Panc1 (cell line): Measurements from ENCODE around the gene LYRM4. TPM values are rescaled to one million over a fixed set of nuclear protein-coding genes. Genes with fewer than 3 reads are reported as not detected.

ENCODE experiments used
- ATAC-seq: fragments of 200-7000 bp; cut with Tn5 transposase; 2 replicates; pipeline ENCODE4 v1.9.1; 2020; ENCODE audit warnings: mild to moderate bottlenecking, moderate library complexity
- BruUV-seq: library from RNA; stranded (reverse); fragments of 400-500 nt; replicated peaks from 2 replicates; lab custom pipeline; 2021; lab: Mats Ljungman, UMichigan
- CTCF ChIA-PET: fragments of 300-600 bp; sonication (Branson Sonifier 250); formaldehyde crosslinking; loops from one replicate; lab custom pipeline; 2022; ENCODE audit warnings: antibody characterized with exemption; lab: Charles Lee
- POLR2A ChIA-PET: fragments of 300-600 bp; sonication (Branson Sonifier 250); formaldehyde crosslinking; loops from one replicate; lab custom pipeline; 2022; ENCODE audit warnings: antibody characterized with exemption; lab: Charles Lee
- DNase-seq: peaks from one replicate; pipeline ENCODE4 v3.0.0-alpha.2; 2010; ENCODE audit warnings: low read depth, low spot score
- H3K27ac ChIP-seq: 2 replicates; pipeline ENCODE4 v1.5.1; 2011; ENCODE audit warnings: mild to moderate bottlenecking, low read length, inconsistent platforms
- H3K27me3 ChIP-seq: fragments of 200-500 bp; sonication (Bioruptor generic); 2 replicates; pipeline ENCODE4 v1.6.0; 2014; ENCODE audit warnings: low read length, inconsistent platforms; ENCODE audit not compliant: control insufficient read depth, insufficient read depth
- H3K36me3 ChIP-seq: fragments of 200-500 bp; sonication (Bioruptor generic); 2 replicates; pipeline ENCODE4 v1.5.1; 2014; ENCODE audit warnings: inconsistent platforms, mild to moderate bottlenecking, low read length, moderate library complexity; ENCODE audit not compliant: control insufficient read depth, insufficient read depth
- H3K4me1 ChIP-seq: 2 replicates; pipeline ENCODE4 v1.5.1; 2011; ENCODE audit warnings: inconsistent platforms, mild to moderate bottlenecking, low read length, moderate library complexity; ENCODE audit not compliant: control insufficient read depth, insufficient read depth
- H3K4me3 ChIP-seq, 2 experiments: 2 replicates each; pipeline ENCODE4 v1.5.1; 2011 to 2012; ENCODE audit warnings: low read depth in 2 of 2, low read length in 2 of 2, mild to moderate bottlenecking in 2 of 2, inconsistent platforms in 1 of 2, moderate library complexity in 1 of 2
- H3K9me3 ChIP-seq: fragments of 200-500 bp; sonication (Bioruptor generic); 2 replicates; pipeline ENCODE4 v1.5.1; 2014; ENCODE audit warnings: low read depth, mild to moderate bottlenecking, inconsistent platforms, low read length, moderate library complexity; ENCODE audit not compliant: control insufficient read depth, insufficient read depth
- CTCF ChIP-seq: fragments of 450-650 bp; IDR thresholded peaks from 2 replicates; pipeline ENCODE4 v1.5.1; 2017; ENCODE audit warnings: mild to moderate bottlenecking
- POLR2AphosphoS5 ChIP-seq: IDR thresholded peaks from 2 replicates; pipeline ENCODE4 v1.6.1; 2012; ENCODE audit warnings: mild to moderate bottlenecking, low read depth, low read length, moderate library complexity
- REST ChIP-seq, 2 experiments: IDR thresholded peaks; 2 replicates each; pipeline ENCODE4 v1.6.1; 2011 to 2012; ENCODE audit warnings: low read depth in 2 of 2, control low read depth in 1 of 2, low read length in 1 of 2, mild to moderate bottlenecking in 1 of 2, moderate library complexity in 1 of 2; ENCODE audit not compliant: insufficient read depth in 1 of 2
- SIN3A ChIP-seq: IDR thresholded peaks from 2 replicates; pipeline ENCODE4 v1.6.1; 2012; ENCODE audit warnings: low read depth, mild to moderate bottlenecking, low read length, moderate library complexity, borderline replicate concordance; ENCODE audit not compliant: insufficient read depth
- TCF7L2 ChIP-seq: IDR thresholded peaks from 2 replicates; pipeline ENCODE4 v1.6.1; 2011; ENCODE audit warnings: mild to moderate bottlenecking, low read depth, low read length, inconsistent platforms
- in situ Hi-C: cut with HindIII; loops from 2 replicates; pipeline ENCODE4 v1.10.0; 2016; ENCODE audit warnings: low sequenced_read_pairs, low pct_unique_long_range_greater_than_20kb
- intact Hi-C: fragments of 100-400 bp; cut with micrococcal nuclease; formaldehyde crosslinking; loops from one replicate; pipeline ENCODE4 v1.10.0; 2022; ENCODE audit not compliant: unreplicated experiment
- total RNA-seq: library from RNA; stranded (reverse); gene quantifications from one replicate; pipeline ENCODE4 v1.2.1, GENCODE V29; 2021; ENCODE audit not compliant: unreplicated experiment

The LYRM4 gene
- total RNA-seq, 1 experiment from 2014 or later: 27.4 TPM

GRCh38 chr6:5138995-5139827, 121.5 kb downstream of the LYRM4 start:
- ATAC-seq (no peak), DNase-seq (no peak)
- POLR2A ChIA-PET: no interaction called here
- intact Hi-C loops: no loop called here
- no peaks in the 10 kb centered on the region for H3K27me3 ChIP-seq
- no TSS peak for BruUV-seq
- H3K36me3 ChIP-seq: no peaks in the 10 kb centered on the region
- CTCF ChIA-PET: no interaction called here
- H3K27ac ChIP-seq: no peak overlapping the region
- no peak overlapping the region for H3K4me3 ChIP-seq
- no peaks in the 10 kb centered on the region for H3K4me1 ChIP-seq
- TF ChIP-seq TCF7L2: no peak
- in situ Hi-C loops: no loop called here
- no peaks in the 10 kb centered on the region for H3K9me3 ChIP-seq

GRCh38 chr6:5136851-5137250, 123.9 kb downstream of the LYRM4 start:
- no peaks in the 10 kb centered on the region for H3K9me3 ChIP-seq
- H3K27ac ChIP-seq: no peak overlapping the region
- H3K27me3 ChIP-seq: no peaks in the 10 kb centered on the region
- intact Hi-C loops: no loop called here
- ChIA-PET CTCF (interaction anchor here (0.6 kb wide), 1 partner anchor 108 kb away, joined by 3 read pairs; no protein-coding TSS in a partner anchor), POLR2A (no interaction called here)
- TF ChIP-seq SIN3A (no peak), POLR2AphosphoS5 (no peak), CTCF (no peak), TCF7L2 (no peak), REST (IDR thresholded peaks at IDR 0.05; ENCODE audit: insufficient read depth in 1 of 2, low read depth in 2 of 2, low read length in 1 of 2) (no peak)
- ATAC-seq (no peak), DNase-seq (no peak)
- no peaks in the 10 kb centered on the region for H3K36me3 ChIP-seq
- in situ Hi-C loops: no loop called here
- H3K4me1 ChIP-seq: no peaks in the 10 kb centered on the region
- BruUV-seq: no TSS peak
- H3K4me3 ChIP-seq: no peak overlapping the region

GRCh38 chr6:5135788-5136376, 124.9 kb downstream of the LYRM4 start:
- no peaks in the 10 kb centered on the region for H3K9me3 ChIP-seq
- intact Hi-C loops (no loop called here), in situ Hi-C loops (no loop called here)
- H3K36me3 ChIP-seq: no peaks in the 10 kb centered on the region
- no TSS peak for BruUV-seq
- DNase-seq: no peak
- H3K4me3 ChIP-seq: no peak overlapping the region
- TF ChIP-seq CTCF (peak; percentile 71), SIN3A (no peak)
- H3K27ac ChIP-seq: no peak overlapping the region
- CTCF ChIA-PET: no interaction called here
- 0 out of 2 replicates have a peak, but pooled peaks have one; percentile 60 for ATAC-seq
- H3K4me1 ChIP-seq: no peaks in the 10 kb centered on the region
- POLR2A ChIA-PET: no interaction called here
- no peaks in the 10 kb centered on the region for H3K27me3 ChIP-seq
